GM12891 (cell line): ENCODE results near the gene CERS6.

ENCODE experiments used
- POLR2A ChIP-seq: IDR thresholded peaks from 2 replicates; pipeline ENCODE4 v1.6.1; 2011; ENCODE audit warnings: low read depth, low read length, control low read depth
- POLR2AphosphoS5 ChIP-seq: IDR thresholded peaks from 2 replicates; pipeline ENCODE4 v1.6.1; 2011; ENCODE audit warnings: low read depth, low read length, control low read depth

DNA sequence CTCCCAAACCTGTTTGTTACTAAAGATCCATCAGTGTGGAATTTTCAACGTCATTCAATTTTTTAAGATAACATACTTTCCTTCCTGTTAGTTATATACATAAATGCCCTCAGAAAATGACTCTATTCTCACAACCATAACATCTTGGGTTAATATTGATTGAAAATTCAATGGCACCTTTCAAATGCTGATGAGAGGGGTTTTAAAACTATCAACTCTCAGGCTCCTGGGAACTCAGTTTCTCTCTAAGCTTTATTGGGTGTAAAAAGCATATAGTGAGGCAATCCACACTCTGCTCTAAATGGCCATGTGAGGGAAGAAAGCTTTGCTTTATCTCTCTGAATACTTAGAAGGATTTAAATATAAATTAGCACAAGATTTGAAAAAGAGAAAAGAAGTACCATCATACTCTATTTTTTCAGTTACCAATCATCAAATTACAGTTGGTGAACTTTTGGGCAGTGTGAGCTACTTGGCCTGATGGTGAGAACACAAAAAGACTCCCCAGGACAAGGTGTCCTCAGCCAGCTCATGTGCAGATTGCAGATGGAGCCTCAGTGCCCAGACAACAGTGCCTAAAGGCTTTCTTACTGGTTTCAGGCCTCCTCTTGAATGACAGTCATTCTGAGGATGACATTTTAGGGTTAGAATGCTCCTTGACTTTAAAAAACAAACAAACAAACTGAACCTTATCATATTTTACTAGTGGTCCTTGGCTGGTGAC lies 24.6 kb upstream of the CERS6 start:
- no peak for TF ChIP-seq POLR2AphosphoS5
- no peak for TF ChIP-seq POLR2A
